ENCODE results near the gene LARGE1.

LARGE1 gene

DNA sequence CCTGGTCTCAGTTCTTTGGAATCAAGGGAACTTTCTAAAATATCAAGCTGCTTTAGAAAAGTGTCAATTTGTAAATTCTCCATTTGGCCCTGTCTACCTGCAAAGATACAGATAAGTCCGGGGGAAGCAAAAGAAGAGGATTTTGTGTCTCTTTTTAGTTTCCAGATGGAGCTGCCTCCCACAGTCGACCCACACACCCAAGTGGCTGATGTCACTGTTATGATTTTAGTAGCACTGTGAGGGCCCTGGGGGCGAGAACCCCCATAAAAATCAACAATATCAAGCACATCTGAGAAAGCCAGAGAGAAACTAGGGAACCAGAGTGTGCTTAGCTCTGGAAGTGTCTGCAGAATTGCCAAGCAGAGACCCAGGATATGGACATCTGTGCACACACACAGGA lies 212.7 kb downstream of the LARGE1 start:
- DNase-seq (ENCODE audit: insufficient read length, low spot score) (no peak), FAIRE-seq (no peak)
- TF ChIP-seq TAF1 (IDR thresholded peaks at IDR 0.05; ENCODE audit: low read depth, low read length) (no peak), PAX5 (IDR thresholded peaks at IDR 0.05; ENCODE audit: insufficient read depth, low read length, severe bottlenecking) (no peak), SPI1 (IDR thresholded peaks at IDR 0.05; ENCODE audit: low read depth, low read length) (no peak), POU2F2 (IDR thresholded peaks at IDR 0.05; ENCODE audit: low read depth, low read length) (no peak), POLR2A (IDR thresholded peaks at IDR 0.05; ENCODE audit: low read depth, low read length) (no peak), POLR2AphosphoS5 (IDR thresholded peaks at IDR 0.05; ENCODE audit: low read depth, low read length) (no peak)

DNA sequence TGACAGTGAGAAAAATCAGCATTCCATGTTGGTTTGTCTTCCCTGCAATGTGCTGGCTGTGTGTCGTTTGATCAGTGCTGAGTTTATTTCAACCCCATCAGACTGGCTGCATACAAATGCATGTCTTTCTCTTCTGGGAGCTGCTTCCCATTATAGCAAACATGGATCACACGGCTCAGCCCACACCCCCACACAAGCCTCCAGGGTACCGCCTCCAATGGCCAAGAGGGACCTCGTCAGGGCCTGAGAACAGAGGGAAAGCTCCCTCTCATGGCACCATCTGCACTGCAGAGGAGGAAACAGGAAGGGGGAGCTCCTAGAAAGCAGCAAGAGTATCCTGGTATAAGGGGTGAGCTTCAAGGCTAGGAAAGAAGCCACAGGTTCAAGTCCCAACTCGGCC lies 214.2 kb downstream of the LARGE1 start:
- TF ChIP-seq SPI1 (IDR thresholded peaks at IDR 0.05; ENCODE audit: low read depth, low read length): no peak
- no peak for TF ChIP-seq POLR2AphosphoS5 (IDR thresholded peaks at IDR 0.05; ENCODE audit: low read depth, low read length)
- TF ChIP-seq POU2F2 (IDR thresholded peaks at IDR 0.05; ENCODE audit: low read depth, low read length): no peak
- no peak for TF ChIP-seq POLR2A (IDR thresholded peaks at IDR 0.05; ENCODE audit: low read depth, low read length)
- no peak for TF ChIP-seq TAF1 (IDR thresholded peaks at IDR 0.05; ENCODE audit: low read depth, low read length)
- no peak for TF ChIP-seq PAX5 (IDR thresholded peaks at IDR 0.05; ENCODE audit: insufficient read depth, low read length, severe bottlenecking)
- no peak for FAIRE-seq
- no peak for DNase-seq (ENCODE audit: insufficient read length, low spot score)

DNA sequence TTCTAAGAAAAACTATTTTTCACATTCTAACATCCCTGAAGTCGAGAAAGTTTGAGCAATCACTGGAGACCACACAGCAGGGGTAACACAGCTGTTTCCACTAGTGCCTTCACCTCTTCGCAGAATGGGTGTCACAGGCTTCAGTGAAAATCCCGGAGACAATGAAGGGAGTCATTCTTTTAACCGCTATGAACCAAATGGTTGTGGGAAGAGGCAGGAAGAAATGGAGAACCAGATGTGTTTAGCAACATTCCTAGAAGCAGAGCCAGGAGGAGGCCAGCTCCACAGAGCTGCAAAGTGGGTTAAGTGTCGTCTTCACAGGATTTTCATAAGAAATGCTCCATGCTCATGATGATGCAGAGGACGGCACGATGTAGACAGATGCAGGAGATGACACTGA lies 221.1 kb downstream of the LARGE1 start:
- DNase-seq (ENCODE audit: insufficient read length, low spot score) (no peak), FAIRE-seq (no peak)
- TF ChIP-seq SPI1 (IDR thresholded peaks at IDR 0.05; ENCODE audit: low read depth, low read length) (no peak), PAX5 (IDR thresholded peaks at IDR 0.05; ENCODE audit: insufficient read depth, low read length, severe bottlenecking) (no peak), POU2F2 (IDR thresholded peaks at IDR 0.05; ENCODE audit: low read depth, low read length) (no peak), TAF1 (IDR thresholded peaks at IDR 0.05; ENCODE audit: low read depth, low read length) (no peak), POLR2A (IDR thresholded peaks at IDR 0.05; ENCODE audit: low read depth, low read length) (no peak), POLR2AphosphoS5 (IDR thresholded peaks at IDR 0.05; ENCODE audit: low read depth, low read length) (no peak)

DNA sequence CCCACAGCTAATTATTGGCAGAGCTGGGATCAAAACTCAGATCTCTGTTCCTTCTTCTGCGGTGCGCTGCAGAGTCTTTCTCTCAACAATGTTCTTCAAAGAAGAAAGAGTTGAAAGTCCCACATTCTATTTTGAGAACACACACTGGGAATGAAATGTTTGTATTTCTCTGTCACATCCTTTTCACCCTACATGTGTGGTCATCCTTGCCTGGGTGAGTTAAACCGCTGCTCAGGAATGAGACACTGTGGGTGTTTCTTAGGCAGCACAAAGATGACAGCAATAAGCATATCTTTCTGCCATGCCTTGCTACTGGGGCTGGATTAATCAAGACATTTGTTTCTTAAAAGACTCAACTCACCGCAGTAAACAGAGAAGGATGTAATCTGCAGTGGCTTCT lies 222.6 kb downstream of the LARGE1 start:
- FAIRE-seq: no peak
- no peak for DNase-seq (ENCODE audit: insufficient read length, low spot score)
- no peak for TF ChIP-seq POLR2AphosphoS5 (IDR thresholded peaks at IDR 0.05; ENCODE audit: low read depth, low read length)
- no peak for TF ChIP-seq PAX5 (IDR thresholded peaks at IDR 0.05; ENCODE audit: insufficient read depth, low read length, severe bottlenecking)
- TF ChIP-seq POLR2A (IDR thresholded peaks at IDR 0.05; ENCODE audit: low read depth, low read length): no peak
- no peak for TF ChIP-seq SPI1 (IDR thresholded peaks at IDR 0.05; ENCODE audit: low read depth, low read length)
- no peak for TF ChIP-seq POU2F2 (IDR thresholded peaks at IDR 0.05; ENCODE audit: low read depth, low read length)
- no peak for TF ChIP-seq TAF1 (IDR thresholded peaks at IDR 0.05; ENCODE audit: low read depth, low read length)

DNA sequence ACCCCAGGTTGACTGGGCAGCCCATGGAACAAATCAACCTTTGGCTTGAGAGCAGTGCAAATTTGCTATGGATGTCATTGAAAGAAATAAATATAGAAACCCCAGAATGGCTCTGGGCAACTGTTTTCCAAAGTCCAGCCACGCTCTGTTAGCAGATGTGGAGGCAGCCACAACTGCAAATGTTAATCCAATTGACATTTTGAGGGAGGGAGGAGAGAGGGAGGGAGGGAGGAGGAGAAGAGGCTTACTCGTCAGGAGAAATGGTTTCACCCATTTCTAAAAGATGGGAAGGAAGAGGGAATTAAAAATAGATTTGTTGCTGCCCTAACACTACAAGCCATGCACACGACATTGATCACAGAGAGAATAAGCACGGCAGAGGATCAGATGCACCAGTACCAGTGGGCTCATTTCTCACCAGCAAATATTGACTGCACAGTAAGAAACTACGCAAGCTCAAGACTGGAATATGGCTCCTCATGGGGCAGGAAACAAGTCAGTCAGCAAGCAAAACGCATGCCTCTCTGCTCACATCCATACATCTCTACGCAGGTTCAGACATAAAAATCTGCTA lies 229.1 kb downstream of the LARGE1 start:
- DNase-seq (ENCODE audit: insufficient read length, low spot score) (no peak), FAIRE-seq (no peak)
- no peak for TF ChIP-seq POU2F2 (IDR thresholded peaks at IDR 0.05; ENCODE audit: low read depth, low read length)
- TF ChIP-seq TAF1 (IDR thresholded peaks at IDR 0.05; ENCODE audit: low read depth, low read length): no peak
- no peak for TF ChIP-seq PAX5 (IDR thresholded peaks at IDR 0.05; ENCODE audit: insufficient read depth, low read length, severe bottlenecking)
- no peak for TF ChIP-seq POLR2AphosphoS5 (IDR thresholded peaks at IDR 0.05; ENCODE audit: low read depth, low read length)
- TF ChIP-seq SPI1 (IDR thresholded peaks at IDR 0.05; ENCODE audit: low read depth, low read length): no peak
- no peak for TF ChIP-seq POLR2A (IDR thresholded peaks at IDR 0.05; ENCODE audit: low read depth, low read length)

DNA sequence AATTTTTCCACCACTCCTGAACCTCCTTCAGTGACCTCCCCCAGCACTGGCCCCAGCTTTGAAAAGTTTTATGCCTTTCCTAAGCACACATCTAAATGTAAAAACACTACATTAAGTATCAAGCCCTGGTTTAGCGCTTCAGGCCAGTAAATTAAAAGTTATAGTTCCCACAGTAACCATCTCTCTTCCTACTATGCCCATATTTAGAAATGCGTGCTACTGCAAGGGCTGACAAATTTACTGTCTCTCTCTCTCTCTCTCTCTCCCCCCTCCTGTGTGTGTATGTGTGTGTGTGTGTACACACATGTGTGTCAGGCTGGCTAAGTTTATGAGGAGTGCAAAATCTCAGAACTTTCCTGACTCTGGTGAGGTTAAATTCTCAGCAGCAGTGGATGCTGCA lies 231.4 kb downstream of the LARGE1 start:
- DNase-seq (ENCODE audit: insufficient read length, low spot score) (no peak), FAIRE-seq (no peak)
- TF ChIP-seq TAF1 (IDR thresholded peaks at IDR 0.05; ENCODE audit: low read depth, low read length) (no peak), POU2F2 (IDR thresholded peaks at IDR 0.05; ENCODE audit: low read depth, low read length) (no peak), POLR2AphosphoS5 (IDR thresholded peaks at IDR 0.05; ENCODE audit: low read depth, low read length) (no peak), PAX5 (IDR thresholded peaks at IDR 0.05; ENCODE audit: insufficient read depth, low read length, severe bottlenecking) (no peak), POLR2A (IDR thresholded peaks at IDR 0.05; ENCODE audit: low read depth, low read length) (no peak), SPI1 (IDR thresholded peaks at IDR 0.05; ENCODE audit: low read depth, low read length) (no peak)

DNA sequence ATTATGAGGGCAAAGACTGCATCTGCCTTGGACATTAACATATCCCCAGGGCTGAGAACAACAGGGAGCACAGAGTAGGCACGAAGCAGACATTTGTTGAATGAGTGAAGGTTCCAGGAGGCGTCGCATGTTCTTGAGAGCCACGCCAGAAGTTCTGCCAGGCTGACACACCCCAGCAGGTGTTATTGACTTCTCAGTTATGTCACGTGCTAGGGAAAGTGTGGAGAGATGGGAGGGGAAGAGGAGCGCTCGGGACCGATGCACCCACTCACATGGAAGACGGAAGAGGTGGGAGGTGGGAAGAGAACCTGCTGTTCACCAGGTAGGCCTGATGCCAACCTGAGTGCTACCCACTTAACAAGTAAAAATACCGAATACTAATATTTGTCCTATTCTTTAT lies 232.8 kb downstream of the LARGE1 start:
- TF ChIP-seq POLR2AphosphoS5 (IDR thresholded peaks at IDR 0.05; ENCODE audit: low read depth, low read length) (no peak), POU2F2 (IDR thresholded peaks at IDR 0.05; ENCODE audit: low read depth, low read length) (no peak), PAX5 (IDR thresholded peaks at IDR 0.05; ENCODE audit: insufficient read depth, low read length, severe bottlenecking) (no peak), TAF1 (IDR thresholded peaks at IDR 0.05; ENCODE audit: low read depth, low read length) (no peak), POLR2A (IDR thresholded peaks at IDR 0.05; ENCODE audit: low read depth, low read length) (no peak), SPI1 (IDR thresholded peaks at IDR 0.05; ENCODE audit: low read depth, low read length) (no peak)
- DNase-seq (ENCODE audit: insufficient read length, low spot score) (no peak), FAIRE-seq (no peak)

DNA sequence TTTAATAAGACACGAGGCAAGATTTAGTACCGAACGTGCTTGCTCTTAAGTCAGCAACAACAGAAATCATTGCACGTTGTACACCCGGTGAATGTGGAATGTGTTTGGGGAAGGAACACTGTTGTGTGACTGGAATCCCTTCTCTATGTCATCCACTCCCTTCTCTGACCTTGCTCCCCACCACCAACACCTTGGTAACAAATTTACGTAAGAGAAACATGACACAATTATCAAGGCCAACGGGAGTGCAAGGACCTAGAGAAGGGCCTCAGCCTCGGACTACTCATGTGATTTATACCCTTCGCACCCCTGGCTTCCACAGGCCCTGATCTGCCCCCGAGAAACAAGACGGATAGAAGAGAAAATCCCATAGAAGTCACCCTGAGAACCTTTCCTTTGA lies 236.2 kb downstream of the LARGE1 start:
- no peak for FAIRE-seq
- TF ChIP-seq PAX5 (IDR thresholded peaks at IDR 0.05; ENCODE audit: insufficient read depth, low read length, severe bottlenecking): no peak
- no peak for DNase-seq (ENCODE audit: insufficient read length, low spot score)

DNA sequence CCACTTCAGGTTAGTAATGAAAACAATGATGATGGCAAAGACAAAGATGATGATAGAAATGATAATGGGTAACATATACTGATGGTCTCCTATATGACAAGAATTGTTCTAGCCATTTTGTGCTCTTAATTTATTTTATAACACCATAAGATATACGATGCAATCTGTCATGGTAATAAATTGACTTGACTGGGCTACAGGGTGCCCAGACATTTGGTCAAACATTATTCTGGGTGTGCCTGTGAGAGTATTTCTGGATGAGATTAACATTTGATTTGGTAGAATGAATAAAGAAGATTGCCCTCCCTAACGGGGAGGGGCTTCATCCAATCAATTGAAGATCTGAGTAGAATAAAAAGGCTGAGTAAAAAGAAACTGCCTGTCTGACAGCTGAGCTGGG lies 237.3 kb downstream of the LARGE1 start:
- DNase-seq (ENCODE audit: insufficient read length, low spot score) (no peak), FAIRE-seq (no peak)
- TF ChIP-seq SPI1 (IDR thresholded peaks at IDR 0.05; ENCODE audit: low read depth, low read length) (no peak), POU2F2 (IDR thresholded peaks at IDR 0.05; ENCODE audit: low read depth, low read length) (no peak), POLR2AphosphoS5 (IDR thresholded peaks at IDR 0.05; ENCODE audit: low read depth, low read length) (no peak), PAX5 (IDR thresholded peaks at IDR 0.05; ENCODE audit: insufficient read depth, low read length, severe bottlenecking) (no peak), POLR2A (IDR thresholded peaks at IDR 0.05; ENCODE audit: low read depth, low read length) (no peak), TAF1 (IDR thresholded peaks at IDR 0.05; ENCODE audit: low read depth, low read length) (no peak)

DNA sequence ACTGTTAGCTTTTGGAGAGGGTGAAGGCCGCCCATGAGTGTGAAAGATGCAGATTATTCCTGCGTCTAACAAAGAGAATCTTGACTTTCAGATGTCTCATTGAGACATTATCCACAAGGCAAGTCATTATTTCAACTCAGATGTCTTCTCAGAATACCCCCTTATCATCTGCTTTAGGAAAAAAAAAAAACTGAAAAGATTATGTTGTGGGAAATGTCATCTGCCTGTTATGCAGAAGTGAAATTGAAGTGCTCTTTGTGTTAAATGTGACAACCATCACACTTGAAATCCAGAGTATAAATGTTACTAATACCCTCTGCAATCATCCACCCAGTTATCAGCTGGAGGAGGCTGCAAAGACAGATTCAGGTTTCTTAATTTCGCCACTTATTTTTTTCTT lies 239.6 kb downstream of the LARGE1 start:
- TF ChIP-seq TAF1 (IDR thresholded peaks at IDR 0.05; ENCODE audit: low read depth, low read length) (no peak), SPI1 (IDR thresholded peaks at IDR 0.05; ENCODE audit: low read depth, low read length) (peak; percentile 31; the same call in 1 of the 2 replicates)
- FAIRE-seq (no peak), DNase-seq (ENCODE audit: insufficient read length, low spot score) (no peak)
